ENCODE results near the gene LINC00305.

Gene LINC00305

GRCh38 chr18:64111950-64112349 is 36.9 kb downstream of the LINC00305 start:
- DNase-seq, result no peak

- DNase-seq, result no peak
Measured at GRCh38 chr18:64110692-64111480, 38.0 kb downstream of the LINC00305 start.

GRCh38 chr18:64103986-64104385 is 44.9 kb downstream of the LINC00305 start:
- DNase-seq, result no peak

GRCh38 chr18:64100116-64100922 is 48.6 kb downstream of the LINC00305 start:
- no peak for DNase-seq

- no peak for DNase-seq
Measured at GRCh38 chr18:64099244-64099643, 49.6 kb downstream of the LINC00305 start.

GRCh38 chr18:64097497-64097896 is 51.4 kb downstream of the LINC00305 start:
- DNase-seq, result peak; percentile 15

- DNase-seq, result no peak
Measured at GRCh38 chr18:64095056-64095455, 53.8 kb downstream of the LINC00305 start.

GRCh38 chr18:64094210-64094609 is 54.7 kb downstream of the LINC00305 start:
- no peak for DNase-seq

GRCh38 chr18:64091526-64091925 is 57.4 kb downstream of the LINC00305 start:
- DNase-seq, result no peak

- DNase-seq, result no peak
Measured at GRCh38 chr18:64090876-64091275, 58.0 kb downstream of the LINC00305 start.

- DNase-seq, result peak; percentile 7
Measured at GRCh38 chr18:64083916-64084315, 65.0 kb downstream of the LINC00305 start.

- DNase-seq, result no peak
Measured at GRCh38 chr18:64082513-64082912, 66.4 kb downstream of the LINC00305 start.

GRCh38 chr18:64082054-64082453 is 66.8 kb downstream of the LINC00305 start:
- no peak for DNase-seq

- no peak for DNase-seq
Measured at GRCh38 chr18:64073971-64074370, 74.9 kb downstream of the LINC00305 start.

GRCh38 chr18:64055019-64055418 is 93.9 kb downstream of the LINC00305 start:
- no peak for DNase-seq

GRCh38 chr18:64053246-64053645 is 95.6 kb downstream of the LINC00305 start:
- DNase-seq, result no peak

- DNase-seq, result no peak
Measured at GRCh38 chr18:64052772-64053171, 96.1 kb downstream of the LINC00305 start.

- DNase-seq, result no peak
Measured at GRCh38 chr18:64044616-64045015, 104.3 kb downstream of the LINC00305 start.

GRCh38 chr18:64042728-64043358 is 106.0 kb downstream of the LINC00305 start:
- DNase-seq, result no peak

- DNase-seq, result peak; percentile 68
Measured at GRCh38 chr18:64037812-64038414, 111.0 kb downstream of the LINC00305 start.

GRCh38 chr18:64032312-64032711 is 116.6 kb downstream of the LINC00305 start:
- DNase-seq, result no peak

GRCh38 chr18:64031411-64031810 is 117.5 kb downstream of the LINC00305 start:
- no peak for DNase-seq
